Stimulated activated CD8-positive, alpha-beta memory T cell treated with anti-CD3 and anti-CD28 coated beads, Interleukin-4, amount 100 ng/mL, for 48 hours (primary cell): ENCODE results near the gene OPRL1.

Source experiments
- DNase-seq: peaks from one replicate; pipeline ENCODE4 v3.0.0-alpha.2; 2020

The OPRL1 gene

DNA sequence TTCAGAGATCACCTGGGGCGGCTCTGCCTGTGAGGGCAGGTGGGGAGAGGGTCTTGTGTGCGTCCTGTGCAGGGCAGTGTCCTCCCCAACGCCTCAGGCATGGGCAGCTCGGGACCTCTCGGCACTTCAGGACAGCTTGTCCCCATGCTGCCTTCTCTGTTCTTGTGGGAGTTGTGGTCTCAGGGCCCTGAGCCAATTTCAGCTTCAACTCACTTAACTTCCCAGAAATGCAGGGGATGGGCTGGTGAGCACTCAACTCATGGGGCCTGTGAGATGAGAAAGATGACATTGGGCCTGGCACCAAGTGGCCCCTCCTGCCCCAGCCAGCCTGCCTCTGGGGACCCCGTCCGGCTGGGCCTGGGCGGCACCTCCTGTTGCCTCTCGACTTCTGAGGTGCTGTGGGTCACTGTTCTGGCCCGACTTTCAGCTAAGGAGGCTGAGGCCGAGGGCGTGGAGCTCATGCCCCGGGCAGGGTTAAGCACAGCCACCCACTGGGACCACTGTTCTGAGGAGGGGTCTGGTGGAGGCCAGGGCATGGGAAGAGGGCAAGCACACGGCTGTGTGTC is 7.3 kb upstream of the OPRL1 start:
- DNase-seq: no peak

DNA sequence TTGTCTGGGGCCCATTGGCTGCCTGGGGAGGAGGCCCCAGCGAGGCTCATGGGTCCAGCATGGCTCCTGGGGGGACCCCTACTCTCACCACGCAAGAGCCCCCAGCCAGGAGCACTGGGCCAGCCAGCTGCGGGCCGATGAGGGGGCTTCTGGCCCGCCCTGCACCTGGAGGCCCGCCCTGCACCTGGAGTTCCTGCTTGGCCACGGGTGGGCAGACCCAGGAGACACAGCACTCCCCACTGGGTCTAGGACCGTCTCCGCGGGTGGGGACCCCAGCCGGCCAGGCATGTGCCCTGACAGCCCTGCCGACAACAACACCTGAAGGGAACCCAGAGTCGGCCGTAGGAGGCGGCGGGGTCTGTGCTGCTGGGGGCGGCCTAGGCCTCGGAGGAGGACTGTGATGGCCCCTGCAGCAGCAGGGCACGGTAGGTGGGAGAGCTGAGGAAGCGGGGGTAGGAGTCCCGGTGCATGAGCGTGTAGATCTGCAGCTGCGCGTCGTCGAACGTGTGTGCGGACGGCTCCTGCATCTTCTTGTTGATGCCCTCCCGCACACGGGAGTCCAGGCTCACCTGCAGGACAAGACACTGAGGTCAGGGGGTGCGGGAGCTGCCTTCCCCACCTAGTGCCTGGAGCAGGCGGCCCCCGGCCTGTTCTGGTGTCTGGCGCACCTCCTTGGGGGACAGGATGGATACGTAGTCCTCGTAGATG is 6.3 kb upstream of the OPRL1 start:
- no peak for DNase-seq

DNA sequence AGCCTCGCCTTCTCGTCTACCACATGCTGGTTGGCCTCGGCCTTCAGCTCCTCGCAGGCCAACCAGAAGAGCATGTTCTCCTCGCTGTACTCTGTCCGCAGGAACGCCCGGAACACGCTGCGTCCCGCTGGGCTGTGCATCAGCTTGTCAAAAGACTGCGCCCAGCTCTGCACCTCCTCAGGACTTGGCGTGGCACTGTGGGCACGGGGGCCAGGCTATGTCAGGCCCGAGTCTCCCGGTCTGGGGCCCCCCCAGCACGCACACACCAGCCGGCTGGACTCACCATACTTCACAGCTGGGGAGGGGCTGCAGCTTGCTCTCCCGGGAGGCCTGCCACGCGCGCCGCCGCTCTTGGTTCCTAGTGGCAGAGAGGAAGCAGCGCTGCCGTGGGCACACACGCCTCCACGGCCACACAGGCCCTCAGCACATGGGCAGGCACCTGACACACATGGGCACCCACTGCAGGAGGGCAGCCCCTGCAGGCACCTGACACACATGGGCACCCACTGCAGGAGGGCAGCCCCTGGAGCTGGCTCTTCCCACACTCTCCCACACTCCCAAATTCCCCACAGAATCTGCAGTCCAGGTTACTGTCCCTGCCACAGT is 5.6 kb upstream of the OPRL1 start:
- DNase-seq: no peak

DNA sequence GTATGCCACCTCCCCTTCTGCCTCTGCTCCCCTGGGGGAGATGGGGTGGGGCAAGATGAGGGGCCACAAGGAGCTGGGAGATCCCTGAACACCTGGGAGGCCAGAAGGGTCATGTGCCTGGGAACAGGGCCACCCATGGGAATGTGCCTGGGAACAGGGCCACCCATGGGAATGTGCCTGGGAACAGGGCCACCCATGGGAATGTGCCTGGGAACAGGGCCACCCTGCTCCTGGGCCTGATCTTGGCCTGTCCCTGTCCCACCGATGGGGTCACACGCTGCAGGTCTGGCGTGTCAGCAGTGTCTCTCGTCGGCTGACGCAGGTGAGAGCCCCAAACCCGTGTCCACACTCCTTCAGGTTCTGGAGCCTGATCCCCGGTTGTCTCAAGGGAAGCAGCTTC is 4.9 kb upstream of the OPRL1 start:
- DNase-seq: no peak

DNA sequence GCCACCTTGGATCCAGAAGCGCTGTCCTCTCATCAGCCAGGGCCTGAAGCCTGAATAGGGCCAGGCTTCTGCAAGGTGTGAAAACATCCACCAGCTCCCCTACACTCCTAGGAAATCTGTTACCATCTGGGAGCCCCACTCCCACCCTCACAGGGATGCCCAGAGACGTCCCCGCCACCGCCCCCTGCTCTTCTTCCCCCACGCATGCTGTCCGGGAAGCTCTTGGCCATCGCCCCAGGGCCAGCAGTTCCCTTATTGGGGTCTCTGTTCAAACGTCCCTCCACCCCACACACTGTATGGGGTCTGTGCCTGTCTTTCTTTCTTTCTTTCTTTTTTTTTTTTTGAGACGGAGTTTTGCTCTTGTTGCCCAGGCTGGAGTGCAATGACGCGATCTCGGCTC is 4.3 kb upstream of the OPRL1 start:
- DNase-seq: no peak

DNA sequence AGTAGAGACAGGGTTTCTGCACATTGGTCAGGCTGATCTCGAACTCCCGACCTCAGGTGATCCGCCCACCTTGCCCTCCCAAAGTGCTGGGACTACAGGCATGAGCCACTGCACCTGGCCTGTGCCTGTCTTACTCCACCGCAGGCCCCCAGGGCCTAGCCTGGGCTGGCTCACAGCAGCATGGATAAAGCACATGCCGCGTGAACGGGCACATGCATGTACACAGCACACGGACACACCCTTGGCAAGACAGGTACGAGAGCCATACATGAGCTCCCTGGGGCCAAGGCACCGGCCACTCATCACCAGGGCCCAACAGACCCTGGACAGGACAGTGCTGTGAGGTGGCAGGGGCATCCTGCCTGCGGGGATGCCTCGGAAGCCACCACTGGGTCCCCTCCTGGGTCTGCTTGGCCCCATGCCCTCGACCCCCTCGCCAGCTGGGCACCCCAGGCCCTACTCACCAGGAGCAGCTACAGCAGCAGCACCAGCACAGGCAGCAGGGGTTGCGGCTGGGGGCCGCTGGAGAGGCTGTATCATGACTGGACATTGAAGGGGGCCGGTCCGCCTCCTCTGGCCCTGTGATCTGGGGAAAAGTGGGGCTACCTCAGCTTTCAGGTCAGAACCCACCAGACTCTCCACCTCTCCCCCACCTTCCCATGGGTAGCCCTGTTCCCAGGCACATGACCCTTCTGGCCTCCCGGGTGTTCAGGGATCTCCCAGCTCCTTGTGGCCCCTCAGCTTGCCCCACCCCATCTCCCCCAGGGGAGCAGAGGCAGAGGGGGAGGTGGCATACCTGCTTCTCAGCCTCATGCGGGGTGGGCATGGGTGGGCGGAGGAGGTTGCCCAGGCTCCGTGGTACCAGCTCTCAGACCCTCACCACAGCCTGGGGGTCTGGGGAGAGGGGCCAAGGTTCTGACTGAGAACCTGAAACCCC is 3.6 kb upstream of the OPRL1 start:
- DNase-seq: no peak

DNA sequence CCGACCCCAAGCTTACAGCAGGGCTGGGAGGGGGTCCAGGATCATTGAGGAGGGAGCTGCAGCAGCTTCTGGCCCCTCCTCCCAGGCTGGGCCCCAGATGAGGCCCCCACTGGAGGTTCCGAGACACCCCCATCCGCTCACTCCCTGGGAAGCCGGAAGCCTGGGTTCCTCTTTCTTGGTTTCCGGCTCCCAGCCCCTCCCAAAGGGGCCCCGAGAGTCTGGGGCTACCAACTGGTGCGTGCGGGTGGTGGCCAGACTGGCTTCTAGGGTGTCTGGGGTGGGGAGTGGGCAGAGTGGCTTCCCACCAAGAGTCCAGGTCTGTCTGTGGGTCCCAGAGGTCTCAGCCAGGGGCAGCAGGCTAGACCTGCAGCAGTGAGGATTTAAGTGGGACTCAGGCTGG is 2.8 kb upstream of the OPRL1 start:
- DNase-seq: peak; percentile 66

DNA sequence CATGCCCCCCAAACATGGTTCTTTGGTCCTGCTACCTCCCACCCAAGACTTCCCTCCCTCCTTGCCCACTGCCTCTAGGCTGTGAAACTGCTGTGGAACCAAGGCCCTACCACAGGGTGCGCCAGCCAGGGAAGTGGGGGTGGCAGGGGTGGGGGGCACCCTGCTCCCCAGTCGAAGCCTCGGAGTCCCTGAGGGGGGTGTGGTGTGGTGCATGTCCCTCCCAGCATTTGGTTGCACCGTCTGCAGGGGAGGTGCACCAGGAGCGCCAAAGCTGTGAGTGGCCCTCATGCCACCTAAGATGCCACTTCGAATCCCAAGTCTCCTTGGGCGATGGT is 2.4 kb upstream of the OPRL1 start:
- no peak for DNase-seq

DNA sequence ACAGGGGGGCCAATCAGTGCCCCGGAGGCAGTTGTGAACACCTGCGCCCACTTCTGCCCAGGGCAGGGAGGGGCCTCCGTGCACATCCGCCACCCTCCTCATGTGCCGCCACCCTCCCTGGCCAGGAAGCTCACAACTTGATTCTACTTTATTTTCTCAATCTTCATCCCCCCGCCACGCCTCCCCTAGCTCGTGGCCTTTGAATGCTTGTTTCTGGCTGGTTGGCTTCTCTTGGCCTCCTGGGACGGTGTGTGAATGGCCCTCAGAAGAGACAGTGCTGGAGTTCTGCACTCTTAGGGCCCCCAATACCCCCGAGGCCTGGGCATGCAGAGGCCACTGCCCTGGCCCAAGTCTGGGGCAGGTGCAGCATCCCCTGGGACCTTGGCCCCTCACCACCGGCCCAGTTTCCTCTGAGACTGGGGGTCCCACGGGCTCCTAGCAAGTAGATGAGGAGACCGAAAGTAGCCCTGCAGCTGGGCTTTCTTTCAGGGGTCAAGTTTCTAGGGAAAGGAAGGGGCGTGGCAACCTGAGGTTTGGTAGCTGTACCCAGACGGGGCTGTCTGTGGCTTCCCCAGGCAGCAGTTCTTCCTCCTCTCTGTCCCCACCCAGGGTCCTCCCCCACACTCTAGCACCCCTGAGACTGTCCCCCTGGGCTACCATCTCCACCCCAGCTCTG is 1.9 kb upstream of the OPRL1 start:
- DNase-seq: peak; percentile 68

DNA sequence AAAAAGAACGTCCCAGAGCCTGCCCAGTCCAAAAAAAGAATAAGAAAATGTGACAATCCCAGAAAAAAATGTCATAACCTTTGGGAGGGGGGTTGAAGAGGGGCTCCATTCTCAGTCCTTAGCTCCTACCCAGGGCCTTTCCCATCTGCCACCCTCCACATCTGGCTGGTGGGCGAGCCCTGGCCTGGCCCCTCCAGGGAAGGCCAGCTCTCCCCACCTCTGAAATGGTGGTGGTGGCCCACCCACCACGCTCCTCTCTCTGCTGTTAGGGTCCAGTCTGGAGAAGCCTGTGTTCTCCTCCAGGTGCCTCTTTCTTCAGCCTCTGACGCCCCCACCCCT is 979 bp upstream of the OPRL1 start:
- no peak for DNase-seq

DNA sequence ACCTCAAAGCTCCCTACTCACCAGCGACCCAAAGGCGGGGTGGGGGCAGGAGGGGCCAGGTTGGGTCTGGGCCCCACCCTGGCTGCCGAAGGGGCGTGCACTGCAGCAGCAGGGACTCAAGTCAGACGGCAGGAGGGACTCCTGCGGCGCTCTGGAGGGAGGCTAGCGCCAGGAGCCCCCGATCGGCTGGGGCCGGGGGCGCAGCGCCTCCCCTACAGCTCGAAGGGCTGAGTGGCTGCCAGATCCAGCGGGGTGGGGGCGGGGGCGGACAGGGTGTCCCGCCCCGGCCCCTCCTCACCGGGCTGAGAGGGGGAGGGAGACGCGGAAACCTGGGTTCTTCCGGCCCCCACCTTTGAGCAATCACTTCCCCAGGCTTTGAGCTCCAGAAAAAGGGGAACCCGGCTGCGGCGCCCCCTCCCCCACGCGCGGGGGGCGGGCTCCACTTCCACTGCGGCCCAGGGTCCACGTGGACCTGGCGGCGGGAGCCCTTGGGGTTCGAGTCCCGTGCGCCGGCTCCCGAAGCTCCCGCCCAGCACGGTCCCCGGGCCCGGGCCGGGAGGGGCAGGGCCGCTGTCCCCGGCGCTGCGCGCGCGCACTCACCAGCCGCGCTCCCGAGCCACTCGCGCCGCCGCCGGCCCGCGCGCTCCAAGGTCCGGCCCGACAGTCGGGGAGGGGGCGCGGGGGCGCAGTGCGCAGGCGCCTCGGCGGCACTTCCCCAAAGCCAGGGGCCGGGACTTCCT is 439 bp upstream of the OPRL1 start, which contains the start of gene RGS19:
RGS19 (minus strand) TSS at position 246 of the 740 bp plus-strand sequence. CDS start 2,632 bp downstream, outside the sequence.
- DNase-seq: peak; percentile 75

DNA sequence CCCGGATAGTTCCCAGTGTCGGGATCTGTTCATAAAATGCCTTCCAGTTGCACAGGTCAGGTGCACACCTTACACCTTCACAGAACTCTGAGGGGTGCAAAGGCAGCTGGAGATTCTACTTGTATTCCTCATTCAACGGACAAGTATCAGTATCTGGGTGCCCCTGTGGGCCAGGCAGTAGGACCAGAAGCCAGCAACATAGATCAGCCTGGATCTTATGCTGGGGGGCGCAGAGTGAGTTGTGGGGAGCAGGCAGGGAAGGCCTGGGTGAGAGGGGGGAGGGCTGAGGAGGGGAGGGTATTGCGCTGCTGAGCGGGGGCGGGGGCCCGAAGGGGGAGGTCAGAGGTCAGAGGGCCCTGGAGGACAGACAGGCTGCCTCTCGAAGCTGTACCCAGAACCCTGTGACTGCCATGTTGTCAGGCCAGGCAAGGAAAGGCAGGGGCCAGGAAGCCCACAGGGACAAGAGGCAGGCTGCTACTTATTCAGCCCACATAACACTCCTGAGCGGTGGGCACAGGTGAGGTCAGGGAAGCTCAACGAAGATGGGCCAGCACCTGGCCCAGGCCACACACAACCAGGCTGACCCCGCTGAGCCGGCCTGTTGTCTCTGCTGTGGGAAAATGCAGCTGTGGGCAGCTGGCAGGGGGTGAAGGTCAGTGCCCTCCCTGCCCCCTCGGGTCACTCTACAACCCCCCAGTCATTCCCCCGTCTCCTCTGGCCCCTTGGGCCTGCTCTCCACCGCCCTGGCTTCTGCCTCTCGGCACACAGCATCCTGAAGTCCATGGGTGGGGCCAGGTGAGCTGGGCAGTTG is 1.1 kb downstream of the OPRL1 start:
- DNase-seq: no peak

DNA sequence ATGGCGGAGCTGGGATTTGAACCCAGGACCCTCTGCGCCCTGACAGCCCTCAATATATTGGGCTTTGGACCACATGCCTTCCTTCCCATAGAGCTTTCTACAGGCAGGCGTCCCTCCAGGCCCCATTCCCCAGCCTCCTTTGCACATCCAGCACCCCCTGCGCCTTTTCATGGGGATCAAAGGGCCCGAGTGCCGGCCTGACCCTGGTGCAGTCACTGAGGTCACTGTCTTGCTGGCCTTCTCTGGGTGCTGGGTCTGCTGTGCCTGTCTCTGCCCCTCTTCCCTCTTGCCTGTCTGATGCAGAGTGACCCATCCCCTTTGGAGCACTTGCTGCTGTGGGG is 1.7 kb downstream of the OPRL1 start:
- DNase-seq: no peak

DNA sequence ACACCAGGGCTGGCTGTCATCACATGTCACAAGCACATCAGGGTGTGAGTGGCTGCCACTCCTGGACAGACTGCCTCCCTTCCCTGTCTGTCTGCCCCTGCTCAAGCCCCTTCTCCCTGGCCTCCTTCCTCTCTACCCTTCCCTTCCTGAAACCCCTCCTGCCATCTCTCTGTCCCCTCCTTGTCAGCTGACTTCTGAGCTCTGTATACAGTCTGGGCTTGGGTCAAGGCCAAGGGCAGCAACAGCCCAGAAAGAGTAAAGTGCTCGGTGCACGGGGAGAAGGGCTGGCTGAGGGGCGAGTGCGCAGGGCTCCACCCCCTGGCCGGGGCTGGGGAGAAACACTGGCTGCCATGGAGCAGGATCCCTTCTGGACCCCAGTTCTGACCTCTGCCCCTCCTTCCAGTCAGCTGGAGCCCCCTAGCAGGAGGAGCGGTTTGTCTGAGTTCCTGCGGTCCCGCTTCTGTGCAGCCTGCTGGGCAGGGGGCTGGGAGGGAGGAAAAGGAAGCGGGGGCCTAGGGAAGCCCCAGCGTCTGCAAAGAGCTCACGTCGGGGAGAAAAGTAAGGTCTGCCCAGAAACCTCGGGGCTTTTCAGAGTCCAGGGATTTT is 2.3 kb downstream of the OPRL1 start:
- no peak for DNase-seq

DNA sequence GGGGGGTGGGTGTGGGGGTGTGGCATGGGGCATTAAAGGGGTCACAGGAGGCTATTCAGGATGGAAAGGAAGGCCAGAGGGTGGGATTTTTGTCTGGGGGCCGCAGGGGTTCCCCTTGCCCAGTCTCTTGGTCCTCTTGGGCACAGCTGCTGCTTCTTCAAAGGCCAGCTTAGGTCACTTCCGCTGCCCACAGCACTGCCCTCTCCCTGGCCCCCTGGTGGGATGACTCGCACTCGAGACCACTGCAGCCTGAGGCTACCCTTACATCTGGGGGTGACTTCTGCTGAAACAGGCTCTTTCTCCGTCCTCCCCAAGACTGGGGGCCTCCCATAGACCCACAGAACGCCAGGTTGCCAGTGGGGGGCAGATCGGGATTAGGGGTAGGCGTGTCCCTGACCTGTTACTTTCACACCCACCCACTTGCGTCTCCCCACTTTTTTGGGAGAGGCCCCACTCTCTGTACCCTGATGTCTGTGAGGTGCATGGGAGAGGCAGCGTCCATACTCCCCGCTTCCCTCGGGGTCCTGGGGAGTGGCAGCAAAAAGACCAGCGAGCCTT is 3.0 kb downstream of the OPRL1 start:
- DNase-seq: no peak

DNA sequence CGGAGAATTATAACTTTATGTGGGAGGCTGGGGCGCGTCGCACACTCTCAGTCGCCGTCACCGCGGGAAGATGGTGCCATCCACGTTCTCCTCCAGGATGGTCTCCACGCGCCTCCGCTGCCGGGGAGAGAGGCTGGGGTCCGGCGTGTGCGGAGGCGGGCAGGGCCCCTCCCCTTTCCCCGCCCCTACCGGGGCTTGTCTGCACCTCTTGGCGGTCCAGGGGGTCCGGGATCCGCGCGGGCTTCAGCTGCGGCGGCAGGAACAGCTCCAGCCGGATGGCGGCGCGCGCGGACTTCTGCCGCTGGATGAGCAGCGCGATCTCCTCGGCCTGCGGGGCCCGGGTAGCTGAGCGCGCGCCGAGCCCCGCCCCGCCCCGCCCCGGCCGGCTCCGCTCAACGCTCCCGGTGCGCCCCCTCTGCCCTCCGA is 3.5 kb downstream of the OPRL1 start:
- DNase-seq: peak; percentile 85

DNA sequence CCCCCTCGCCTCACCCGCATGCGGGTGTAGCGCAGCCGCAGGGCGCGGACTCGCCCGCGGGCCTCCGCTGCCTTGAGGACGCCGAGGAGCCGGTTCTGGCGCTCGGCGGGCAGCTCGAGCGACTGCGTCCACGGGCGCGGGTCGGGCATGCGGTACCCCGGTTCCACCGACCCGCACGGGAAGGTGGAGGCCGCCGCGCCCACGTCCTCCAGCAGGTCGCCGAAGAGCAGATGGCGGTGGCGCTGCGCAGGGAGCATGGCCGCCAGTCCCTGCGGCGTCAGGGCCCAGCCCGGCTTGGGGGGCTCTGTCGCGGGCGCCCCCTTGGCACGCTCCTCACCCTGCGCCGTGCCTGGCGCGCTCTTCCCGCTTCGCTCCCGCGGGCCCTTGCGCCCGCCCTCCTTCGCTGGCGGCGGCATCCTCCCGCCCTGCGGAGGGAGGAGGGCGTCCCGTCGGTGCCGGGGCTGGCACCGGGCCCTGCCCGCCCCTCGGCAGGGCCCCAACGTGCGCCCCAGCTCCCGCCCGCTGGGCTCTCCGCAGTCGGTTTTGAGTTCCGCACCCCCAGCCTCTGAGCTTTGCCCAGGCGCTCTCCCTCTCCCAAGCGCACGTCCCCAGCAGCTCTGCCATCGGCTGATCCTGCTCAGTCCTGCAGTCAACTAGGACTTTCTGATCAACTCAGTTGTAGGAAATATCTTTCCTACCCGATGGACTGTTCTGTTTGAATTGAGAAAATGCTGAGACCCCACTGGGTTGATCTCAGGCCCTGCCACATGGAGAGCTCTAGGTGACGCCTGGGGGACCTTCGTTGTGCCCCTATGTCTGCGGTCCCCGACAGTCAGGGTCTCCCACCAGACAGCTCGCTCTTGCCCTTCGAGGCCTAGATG is 4.2 kb downstream of the OPRL1 start, which contains the start of gene LKAAEAR1:
LKAAEAR1 (minus strand) TSS at position 595 of the 881 bp plus-strand sequence; CDS start at position 416, 179 bp downstream.
- DNase-seq: no peak

DNA sequence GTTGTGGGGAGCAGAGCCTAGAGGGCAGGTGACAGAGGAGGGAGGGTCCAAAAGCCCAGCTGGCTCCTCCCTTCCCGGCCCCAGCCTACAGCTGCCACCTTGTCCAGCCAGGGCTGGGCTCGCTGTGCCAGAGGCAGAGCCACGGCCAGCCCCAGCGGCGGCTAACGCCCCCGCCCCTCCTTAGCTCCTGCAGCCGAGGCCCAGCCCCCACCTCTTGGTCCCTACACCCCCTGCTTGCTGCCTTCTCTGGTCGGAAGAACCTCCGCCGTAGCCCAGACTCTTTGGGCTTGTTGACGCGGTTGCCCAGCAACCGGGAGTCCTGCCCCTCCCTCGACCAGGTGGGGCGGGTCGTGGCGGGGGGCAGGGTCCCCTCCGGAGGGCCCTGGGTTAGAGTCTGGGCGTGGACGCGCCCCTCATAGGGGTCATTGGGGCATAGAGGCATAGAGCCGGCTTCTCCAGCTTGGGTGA is 4.8 kb downstream of the OPRL1 start:
- DNase-seq: no peak

DNA sequence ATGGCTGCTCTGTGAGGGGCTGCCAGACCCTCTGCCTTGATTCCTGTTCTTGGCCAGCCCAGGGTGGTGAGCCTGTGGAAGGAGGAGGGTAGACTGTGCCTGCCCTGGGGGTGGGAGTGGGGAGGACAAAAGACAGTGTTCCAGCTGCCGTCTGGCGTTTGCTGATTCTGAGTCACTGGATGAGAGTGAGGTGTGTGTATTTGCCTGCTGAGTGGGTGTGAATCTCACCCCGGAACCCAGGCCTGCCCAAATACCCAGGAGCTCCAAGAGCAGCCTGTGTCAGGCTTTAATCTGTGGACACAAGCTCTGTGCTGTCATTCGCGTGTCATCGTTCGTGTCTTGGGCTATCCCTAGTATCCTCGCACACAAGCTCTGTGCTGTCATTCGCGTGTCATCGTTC is 6.9 kb downstream of the OPRL1 start:
- no peak for DNase-seq
